Neural crest cell (in vitro differentiated cells): ENCODE results near the gene FSCN2. TPM values are rescaled to one million over a fixed set of nuclear protein-coding genes. Genes with fewer than 3 reads are reported as not detected.

Experiments used
- DNase-seq: peaks from one replicate; pipeline ENCODE4 v3.0.0; 2021; ENCODE audit warnings: low read depth, mixed read lengths, low spot score
- H3K27ac Mint-ChIP-seq: one replicate; pipeline ENCODE4 v1.8.0; 2021; ENCODE audit warnings: mild to moderate bottlenecking, mixed read lengths; ENCODE audit not compliant: unreplicated experiment
- H3K27me3 Mint-ChIP-seq: 2 replicates; pipeline ENCODE4 v1.8.0; 2021; ENCODE audit warnings: low read depth, mild to moderate bottlenecking, mixed read lengths
- H3K36me3 Mint-ChIP-seq: 2 replicates; pipeline ENCODE4 v1.8.0; 2021; ENCODE audit warnings: low read depth, mild to moderate bottlenecking, mixed read lengths
- H3K4me1 Mint-ChIP-seq: 2 replicates; pipeline ENCODE4 v1.8.0; 2021; ENCODE audit warnings: mixed read lengths
- H3K4me3 Mint-ChIP-seq: one replicate; pipeline ENCODE4 v1.8.0; 2021; ENCODE audit warnings: mild to moderate bottlenecking, mixed read lengths
- H3K9me3 Mint-ChIP-seq: 2 replicates; pipeline ENCODE4 v1.8.0; 2021; ENCODE audit warnings: mixed read lengths
- total RNA-seq: library from RNA; stranded (reverse); gene quantifications from 2 replicates; pipeline ENCODE4 v1.2.1, GENCODE V29; 2021
- TF ChIP-seq, protein P1 (sequence below): fragments of 200-600 bp; sonication (generic); conservative IDR thresholded peaks from 2 replicates; pipeline ENCODE4 v1.5.0; 2021; ENCODE audit warnings: antibody characterized with exemption, mild to moderate bottlenecking

The FSCN2 gene
- total RNA-seq, 1 donor from 2014 or later: 0.56 TPM

DNA sequence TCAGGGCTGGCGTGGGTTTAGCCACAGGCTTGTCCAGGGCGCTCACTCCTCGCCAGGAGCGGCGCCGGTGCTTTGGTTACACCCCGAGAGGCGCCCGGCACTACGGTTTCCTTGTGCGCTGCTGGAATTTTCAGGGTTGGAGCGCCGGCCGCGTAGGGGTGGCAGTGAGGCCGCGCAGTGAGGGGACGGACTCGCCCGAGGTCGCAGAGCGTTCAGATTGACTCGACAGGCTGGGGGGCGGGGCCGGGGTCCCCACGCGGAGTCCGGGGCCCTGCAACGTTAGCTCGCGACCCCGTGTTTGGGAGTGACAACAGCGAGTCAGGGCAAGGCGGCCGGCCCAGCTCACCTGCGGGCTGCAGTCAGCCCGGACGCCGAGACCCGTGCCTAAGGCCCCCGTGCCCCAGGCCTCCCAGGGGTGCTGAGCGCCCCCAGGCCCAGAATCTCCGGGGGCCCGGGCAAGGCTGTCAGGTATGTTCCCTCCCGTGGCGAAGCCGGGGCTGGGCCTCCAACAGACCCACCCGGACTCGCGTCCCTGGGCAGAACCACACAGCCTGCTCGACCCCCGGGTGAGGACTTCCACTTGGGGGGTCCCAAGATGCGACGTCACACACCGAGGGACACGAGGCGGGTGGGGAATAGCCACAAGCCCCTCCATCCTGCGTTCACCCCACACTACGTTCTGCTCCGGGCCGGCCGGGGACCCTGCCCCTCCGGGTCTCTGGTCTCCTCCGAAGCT, 14.3 kb upstream of the FSCN2 start:
- Mint-ChIP-seq H3K36me3 (peaks cover 33% of the 10 kb centered on the region), H3K4me3 (peak overlapping the region; percentile 93), H3K27me3 (peaks cover 50% of the 10 kb centered on the region), H3K27ac (peak overlapping the region; percentile 90), H3K9me3 (no peaks in the 10 kb centered on the region), H3K4me1 (peaks cover 52% of the 10 kb centered on the region)
- TF ChIP-seq, protein P1, sequence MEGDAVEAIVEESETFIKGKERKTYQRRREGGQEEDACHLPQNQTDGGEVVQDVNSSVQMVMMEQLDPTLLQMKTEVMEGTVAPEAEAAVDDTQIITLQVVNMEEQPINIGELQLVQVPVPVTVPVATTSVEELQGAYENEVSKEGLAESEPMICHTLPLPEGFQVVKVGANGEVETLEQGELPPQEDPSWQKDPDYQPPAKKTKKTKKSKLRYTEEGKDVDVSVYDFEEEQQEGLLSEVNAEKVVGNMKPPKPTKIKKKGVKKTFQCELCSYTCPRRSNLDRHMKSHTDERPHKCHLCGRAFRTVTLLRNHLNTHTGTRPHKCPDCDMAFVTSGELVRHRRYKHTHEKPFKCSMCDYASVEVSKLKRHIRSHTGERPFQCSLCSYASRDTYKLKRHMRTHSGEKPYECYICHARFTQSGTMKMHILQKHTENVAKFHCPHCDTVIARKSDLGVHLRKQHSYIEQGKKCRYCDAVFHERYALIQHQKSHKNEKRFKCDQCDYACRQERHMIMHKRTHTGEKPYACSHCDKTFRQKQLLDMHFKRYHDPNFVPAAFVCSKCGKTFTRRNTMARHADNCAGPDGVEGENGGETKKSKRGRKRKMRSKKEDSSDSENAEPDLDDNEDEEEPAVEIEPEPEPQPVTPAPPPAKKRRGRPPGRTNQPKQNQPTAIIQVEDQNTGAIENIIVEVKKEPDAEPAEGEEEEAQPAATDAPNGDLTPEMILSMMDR: no peak
- peak; percentile 60 for DNase-seq

DNA sequence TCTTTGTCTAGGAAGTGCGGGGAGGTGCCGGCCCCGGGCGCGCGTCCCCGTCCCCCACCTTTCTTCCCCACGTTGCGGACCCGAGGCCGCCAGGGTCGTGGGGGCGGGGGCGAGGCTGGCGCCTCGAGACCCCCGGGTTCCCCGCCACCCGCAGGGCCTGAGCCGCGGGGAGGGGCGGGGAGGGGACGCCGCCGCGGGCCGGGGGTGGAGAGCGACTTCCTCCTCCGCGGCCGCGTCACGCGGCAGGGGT, 13.8 kb upstream of the FSCN2 start:
- DNase-seq: no peak
- Mint-ChIP-seq H3K27me3 (peaks cover 45% of the 10 kb centered on the region), H3K9me3 (no peaks in the 10 kb centered on the region), H3K4me3 (peak overlapping the region; percentile 82), H3K36me3 (peaks cover 28% of the 10 kb centered on the region), H3K27ac (no peak overlapping the region), H3K4me1 (peaks cover 47% of the 10 kb centered on the region)
- TF ChIP-seq, protein P1: no peak

GRCh38 chr17:81514739-81515529, 13.2 kb upstream of the FSCN2 start:
- Mint-ChIP-seq H3K9me3 (no peaks in the 10 kb centered on the region), H3K4me1 (peaks cover 42% of the 10 kb centered on the region), H3K27ac (peak overlapping the region; percentile 75), H3K4me3 (peak overlapping the region; percentile 92), H3K27me3 (peaks cover 43% of the 10 kb centered on the region), H3K36me3 (peaks cover 22% of the 10 kb centered on the region)
- TF ChIP-seq, protein P1: no peak
- no peak for DNase-seq

GRCh38 chr17:81515530-81516041, 12.6 kb upstream of the FSCN2 start:
- peak overlapping the region; percentile 92 for H3K4me3 Mint-ChIP-seq
- H3K27me3 Mint-ChIP-seq: peaks cover 44% of the 10 kb centered on the region
- peak overlapping the region; percentile 75 for H3K27ac Mint-ChIP-seq
- TF ChIP-seq, protein P1: no peak
- H3K4me1 Mint-ChIP-seq: peaks cover 38% of the 10 kb centered on the region
- H3K36me3 Mint-ChIP-seq: peaks cover 16% of the 10 kb centered on the region
- H3K9me3 Mint-ChIP-seq: no peaks in the 10 kb centered on the region
- DNase-seq: no peak

- Mint-ChIP-seq H3K9me3 (no peaks in the 10 kb centered on the region), H3K27me3 (peaks cover 44% of the 10 kb centered on the region), H3K4me3 (peak overlapping the region; percentile 92), H3K4me1 (peaks cover 34% of the 10 kb centered on the region), H3K36me3 (peaks cover 7% of the 10 kb centered on the region), H3K27ac (no peak overlapping the region)
- no peak for DNase-seq
- TF ChIP-seq, protein P1: no peak
Observed at GRCh38 chr17:81516439-81516838, 11.7 kb upstream of the FSCN2 start.
